ENCODE results near the gene SNTG2.

DNA sequence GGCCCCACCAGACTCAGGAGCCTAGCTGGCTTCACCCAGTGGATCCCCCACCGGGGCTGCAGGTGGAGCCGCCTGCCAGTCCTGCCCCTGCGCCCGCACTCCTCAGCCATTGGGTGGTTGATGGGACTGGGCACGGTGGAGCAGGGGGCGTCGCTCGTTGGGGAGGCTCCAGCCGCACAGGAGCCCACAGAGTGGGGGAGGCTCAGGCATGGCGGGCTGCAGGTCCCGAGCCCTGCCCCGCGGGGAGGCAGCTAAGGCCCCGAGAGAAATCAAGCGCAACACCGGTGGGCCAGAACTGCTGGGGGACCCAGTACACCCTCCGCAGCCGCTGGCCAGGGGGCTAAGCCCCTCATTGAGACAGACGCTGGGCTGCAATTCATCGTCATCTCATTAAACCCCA is 184.0 kb downstream of the SNTG2 start:
- TF ChIP-seq EZH2 (IDR thresholded peaks at IDR 0.05): no peak
- TF ChIP-seq POLR2AphosphoS5 (IDR thresholded peaks at IDR 0.05; ENCODE audit: borderline replicate concordance, low read depth, low read length): no peak
- no peak for TF ChIP-seq FOXP2 (optimal IDR thresholded peaks at IDR 0.05; ENCODE audit: control extremely low read depth, extremely low read length, insufficient read depth)
